ENCODE data around the gene LRP2.
"Not testable (repeated sequence)": the region's sequence is repeated elsewhere in the genome, so short reads cannot be mapped to it uniquely, and the experiment has no call there.

LRP2 gene

GRCh38 chr2:169348321-169349024 is 13.9 kb downstream of the LRP2 start:
- in situ Hi-C loops (cut with MboI; ENCODE audit: low sequenced_read_pairs): no loop called here

GRCh38 chr2:169345486-169346437 is 16.6 kb downstream of the LRP2 start:
- in situ Hi-C loops (cut with MboI; ENCODE audit: low sequenced_read_pairs): no loop called here

- in situ Hi-C loops (cut with MboI; ENCODE audit: low sequenced_read_pairs): no loop called here
Measured at GRCh38 chr2:169344736-169345485, 17.4 kb downstream of the LRP2 start.

- in situ Hi-C loops (cut with MboI; ENCODE audit: low sequenced_read_pairs): no loop called here
Measured at GRCh38 chr2:169343202-169343601, 19.1 kb downstream of the LRP2 start.

- in situ Hi-C loops (cut with MboI; ENCODE audit: low sequenced_read_pairs): no loop called here
Measured at GRCh38 chr2:169339657-169340056, 22.7 kb downstream of the LRP2 start.

- in situ Hi-C loops (cut with MboI; ENCODE audit: low sequenced_read_pairs): no loop called here
Measured at GRCh38 chr2:169336695-169337094, 25.6 kb downstream of the LRP2 start.

- in situ Hi-C loops (cut with MboI; ENCODE audit: low sequenced_read_pairs): no loop called here
Measured at GRCh38 chr2:169330555-169331198, 31.7 kb downstream of the LRP2 start.

- in situ Hi-C loops (cut with MboI; ENCODE audit: low sequenced_read_pairs): no loop called here
Measured at GRCh38 chr2:169329688-169330554, 32.4 kb downstream of the LRP2 start.

GRCh38 chr2:169328785-169329184 is 33.5 kb downstream of the LRP2 start:
- in situ Hi-C loops (cut with MboI; ENCODE audit: low sequenced_read_pairs): no loop called here

- in situ Hi-C loops (cut with MboI; ENCODE audit: low sequenced_read_pairs): not testable (repeated sequence)
Measured at GRCh38 chr2:169327837-169328236, 34.5 kb downstream of the LRP2 start.

- in situ Hi-C loops (cut with MboI; ENCODE audit: low sequenced_read_pairs): not testable (repeated sequence)
Measured at GRCh38 chr2:169325886-169326285, 36.4 kb downstream of the LRP2 start.

- in situ Hi-C loops (cut with MboI; ENCODE audit: low sequenced_read_pairs): no loop called here
Measured at GRCh38 chr2:169324581-169325260, 37.6 kb downstream of the LRP2 start.

GRCh38 chr2:169323841-169324240 is 38.5 kb downstream of the LRP2 start:
- in situ Hi-C loops (cut with MboI; ENCODE audit: low sequenced_read_pairs): no loop called here

GRCh38 chr2:169320561-169320960 is 41.8 kb downstream of the LRP2 start:
- in situ Hi-C loops (cut with MboI; ENCODE audit: low sequenced_read_pairs): no loop called here

- in situ Hi-C loops (cut with MboI; ENCODE audit: low sequenced_read_pairs): no loop called here
Measured at GRCh38 chr2:169315357-169315756, 47.0 kb downstream of the LRP2 start.

- in situ Hi-C loops (cut with MboI; ENCODE audit: low sequenced_read_pairs): not testable (repeated sequence)
Measured at GRCh38 chr2:169308349-169308748, 54.0 kb downstream of the LRP2 start.

GRCh38 chr2:169304689-169305088 is 57.6 kb downstream of the LRP2 start:
- in situ Hi-C loops (cut with MboI; ENCODE audit: low sequenced_read_pairs): not testable (repeated sequence)

- in situ Hi-C loops (cut with MboI; ENCODE audit: low sequenced_read_pairs): no loop called here
Measured at GRCh38 chr2:169303579-169304305, 58.6 kb downstream of the LRP2 start.

GRCh38 chr2:169302364-169302763 is 60.0 kb downstream of the LRP2 start:
- in situ Hi-C loops (cut with MboI; ENCODE audit: low sequenced_read_pairs): no loop called here

All from HL-60/S4 treated with retinoic acid at 250 ng/mL for 4 days and 3 days (cell line).